DOHH2 (cell line): ENCODE results near the gene GASK1B.

ENCODE experiments used
- CTCF ChIP-seq: fragments of 200-600 bp; sonication (generic); IDR thresholded peaks from one replicate; pipeline ENCODE4 v1.5.1; 2014; ENCODE audit warnings: antibody characterized with exemption, mild to moderate bottlenecking, low read depth, low read length; ENCODE audit not compliant: poor library complexity, severe bottlenecking
- EZH2phosphoT487 ChIP-seq: fragments of 200-600 bp; sonication (generic); IDR thresholded peaks from 2 replicates; pipeline ENCODE4 v1.6.1; 2017; ENCODE audit warnings: borderline replicate concordance, mild to moderate bottlenecking, antibody characterized with exemption, low read length, moderate library complexity, mixed read lengths

DNA sequence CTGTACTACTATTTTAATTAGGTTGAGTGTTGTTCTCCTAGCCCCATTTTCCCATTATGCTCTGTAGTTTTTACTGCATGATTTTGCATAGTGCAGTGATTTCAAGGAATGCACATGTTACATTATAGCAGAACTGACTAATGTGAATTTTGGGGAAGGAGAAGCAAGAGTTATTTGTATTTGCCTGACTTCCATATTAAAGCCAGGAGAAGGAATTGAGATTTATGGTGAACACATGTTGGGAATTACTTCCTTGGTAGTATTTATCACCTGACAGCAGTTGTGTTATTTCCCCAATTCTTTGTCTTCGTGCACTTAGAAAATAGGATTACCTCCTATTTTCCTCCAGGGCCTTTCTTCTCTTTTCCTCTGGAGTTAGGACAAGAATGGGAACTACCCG is 40.6 kb upstream of the GASK1B start:
- TF ChIP-seq CTCF, result no peak
- TF ChIP-seq EZH2phosphoT487, result no peak
